Endothelial cell of hepatic sinusoid (primary cell): ENCODE measurements around the gene MTX3.

Experiments used
- in situ Hi-C: cut with HindIII; loops from 2 replicates; pipeline ENCODE4 v1.10.0; 2017; ENCODE audit warnings: low sequenced_read_pairs

The MTX3 gene

DNA sequence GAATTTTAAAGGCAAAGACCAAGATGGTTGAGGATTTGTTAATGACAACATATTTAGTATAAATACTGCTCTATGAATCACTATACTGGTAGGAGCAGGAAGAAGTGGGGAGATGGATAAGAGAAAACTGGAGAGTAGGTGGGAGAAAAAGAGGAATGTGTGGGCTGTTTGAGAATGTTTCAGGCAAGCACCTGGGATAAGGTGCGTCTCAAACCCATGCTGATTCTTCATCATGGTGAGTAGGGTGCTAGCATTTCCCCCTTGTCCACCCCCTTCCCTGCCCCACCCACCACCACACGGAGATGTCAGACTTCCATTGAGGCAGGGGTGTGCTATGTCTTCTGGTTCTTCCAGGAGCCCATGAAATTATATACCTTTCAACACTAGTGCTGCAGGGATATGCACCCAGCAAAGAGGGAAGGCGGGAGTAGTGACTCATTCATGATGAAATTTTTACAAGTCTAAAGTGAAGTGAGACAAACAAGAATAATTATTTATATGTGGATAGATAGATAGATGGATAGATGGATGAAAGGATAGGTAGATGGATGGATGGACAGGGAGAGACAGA, 54.3 kb downstream of the MTX3 start:
- in situ Hi-C loops = no loop called here

DNA sequence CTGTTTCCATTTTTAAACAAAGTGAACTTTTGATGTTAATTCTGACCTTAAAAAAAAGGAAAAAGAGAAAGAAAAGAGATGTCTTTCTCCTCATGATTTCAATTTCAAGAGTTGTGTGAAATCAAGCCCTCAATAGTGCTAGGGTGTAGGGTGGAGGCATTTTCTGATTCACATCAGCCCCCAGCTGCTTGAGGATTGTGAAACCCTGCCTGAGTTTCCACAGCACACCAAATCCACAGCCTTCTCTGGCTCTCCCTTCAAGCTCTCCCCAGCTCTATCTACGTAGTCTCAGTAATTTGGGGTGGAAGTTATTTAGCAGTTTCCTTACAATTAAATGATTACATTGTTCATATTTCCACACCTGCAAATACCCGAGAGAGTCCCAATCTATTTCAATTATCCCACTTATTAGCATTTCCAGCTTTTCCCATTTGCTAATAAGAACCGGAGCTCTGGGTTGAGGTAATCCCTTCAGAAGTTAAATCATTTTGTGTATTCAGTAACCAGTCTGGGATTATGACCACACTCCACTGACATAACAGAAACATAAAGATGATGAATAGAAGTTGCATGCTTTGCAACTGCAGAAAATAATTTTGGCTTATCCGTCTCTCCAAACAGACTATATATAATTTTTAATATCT, 54.9 kb downstream of the MTX3 start:
- in situ Hi-C loops = no loop called here

- in situ Hi-C loops = no loop called here
Observed at GRCh38 chr5:79934681-79935080, 56.4 kb downstream of the MTX3 start.

DNA sequence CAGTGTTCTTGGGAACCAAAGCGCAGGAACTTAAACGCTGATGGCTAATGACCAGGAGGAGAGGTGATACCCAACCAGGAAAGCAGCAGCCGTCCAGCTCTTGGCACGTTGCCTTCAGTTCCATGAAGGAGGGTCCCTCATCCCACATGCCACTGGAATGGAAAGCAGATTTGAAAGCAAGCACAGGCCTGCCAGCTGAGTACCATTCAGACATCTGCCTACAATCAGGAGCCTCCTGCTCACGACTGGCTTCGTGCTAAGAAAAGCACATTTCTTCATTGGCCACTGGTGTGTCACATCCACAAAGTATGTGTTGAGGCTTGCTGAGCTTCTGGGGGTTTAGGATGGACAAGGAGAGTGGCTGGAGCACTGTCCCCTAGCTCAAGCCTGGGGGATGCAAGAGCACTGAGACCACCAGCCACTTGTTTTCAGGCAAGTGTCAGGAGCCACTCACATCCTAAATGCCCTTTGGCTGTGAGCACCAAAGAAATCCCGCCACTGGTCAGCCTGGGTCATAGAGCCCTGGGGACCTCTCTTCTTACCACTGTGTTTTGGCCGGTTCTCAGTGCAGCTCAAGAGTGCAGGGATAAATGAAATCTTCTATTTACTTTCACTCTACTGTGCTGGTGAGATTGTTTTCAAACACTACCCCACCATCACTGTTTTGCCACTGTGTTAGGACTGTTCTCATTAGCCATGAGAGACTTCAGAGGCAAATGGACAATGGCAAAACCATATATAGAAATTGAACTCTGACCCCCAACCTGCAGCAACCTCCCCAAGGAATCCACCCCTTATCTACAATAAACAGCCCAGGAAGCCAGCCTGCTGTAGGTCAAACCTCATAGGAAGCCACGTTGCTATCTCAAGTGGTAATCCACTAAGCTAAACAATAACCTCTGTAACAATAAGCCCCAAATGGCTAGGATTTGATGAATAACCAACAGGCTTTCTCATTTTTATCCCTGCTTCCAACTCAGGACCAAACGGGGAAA, 58.3 kb downstream of the MTX3 start:
- in situ Hi-C loops = no loop called here

DNA sequence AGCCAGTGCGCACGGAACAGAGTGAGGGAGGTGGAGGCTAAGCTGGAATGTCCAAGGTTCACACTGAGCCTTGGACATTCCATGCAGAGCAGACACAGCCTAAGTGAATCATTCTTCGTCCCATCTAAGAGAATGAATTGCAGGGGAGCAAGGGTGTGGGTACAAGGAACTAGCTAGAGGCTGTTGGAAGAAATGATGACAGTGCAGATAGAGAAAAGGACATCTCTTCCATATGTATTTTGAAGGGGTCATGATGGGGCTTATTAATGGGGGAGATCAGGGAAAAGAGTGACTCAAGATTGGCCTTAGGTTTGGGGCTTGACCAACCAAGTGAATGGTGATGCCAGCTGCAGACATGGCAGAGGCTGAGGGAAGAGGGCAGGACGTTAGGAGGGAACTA, 59.2 kb downstream of the MTX3 start:
- in situ Hi-C loops = no loop called here

GRCh38 chr5:79931409-79931808, 59.7 kb downstream of the MTX3 start:
- in situ Hi-C loops = no loop called here

DNA sequence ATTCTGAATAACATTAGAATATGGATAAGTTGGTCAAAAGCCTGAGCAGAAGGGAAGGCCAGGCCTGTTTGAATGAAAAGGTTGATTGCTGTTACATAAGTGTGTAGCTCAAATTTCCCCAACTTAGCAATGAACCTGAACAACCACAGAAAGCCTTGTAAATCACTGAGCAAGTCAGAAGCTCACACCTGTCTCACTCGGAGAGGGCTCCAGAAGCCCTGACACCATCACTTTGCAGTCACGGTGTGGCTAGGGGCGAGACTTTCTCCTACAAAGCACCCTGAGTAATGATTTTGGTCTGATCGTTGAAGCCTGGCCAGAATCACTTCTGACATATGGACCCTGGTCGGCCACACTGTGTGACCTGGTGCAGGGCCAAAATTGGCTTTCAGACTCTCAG, 62.0 kb downstream of the MTX3 start:
- in situ Hi-C loops = no loop called here
